ENCODE data around the gene RLIM.
"Not testable (repeated sequence)": the region's sequence is repeated elsewhere in the genome, so short reads cannot be mapped to it uniquely, and the experiment has no call there.

Gene RLIM, protein sequence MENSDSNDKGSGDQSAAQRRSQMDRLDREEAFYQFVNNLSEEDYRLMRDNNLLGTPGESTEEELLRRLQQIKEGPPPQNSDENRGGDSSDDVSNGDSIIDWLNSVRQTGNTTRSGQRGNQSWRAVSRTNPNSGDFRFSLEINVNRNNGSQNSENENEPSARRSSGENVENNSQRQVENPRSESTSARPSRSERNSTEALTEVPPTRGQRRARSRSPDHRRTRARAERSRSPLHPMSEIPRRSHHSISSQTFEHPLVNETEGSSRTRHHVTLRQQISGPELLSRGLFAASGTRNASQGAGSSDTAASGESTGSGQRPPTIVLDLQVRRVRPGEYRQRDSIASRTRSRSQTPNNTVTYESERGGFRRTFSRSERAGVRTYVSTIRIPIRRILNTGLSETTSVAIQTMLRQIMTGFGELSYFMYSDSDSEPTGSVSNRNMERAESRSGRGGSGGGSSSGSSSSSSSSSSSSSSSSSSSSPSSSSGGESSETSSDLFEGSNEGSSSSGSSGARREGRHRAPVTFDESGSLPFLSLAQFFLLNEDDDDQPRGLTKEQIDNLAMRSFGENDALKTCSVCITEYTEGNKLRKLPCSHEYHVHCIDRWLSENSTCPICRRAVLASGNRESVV

DNA sequence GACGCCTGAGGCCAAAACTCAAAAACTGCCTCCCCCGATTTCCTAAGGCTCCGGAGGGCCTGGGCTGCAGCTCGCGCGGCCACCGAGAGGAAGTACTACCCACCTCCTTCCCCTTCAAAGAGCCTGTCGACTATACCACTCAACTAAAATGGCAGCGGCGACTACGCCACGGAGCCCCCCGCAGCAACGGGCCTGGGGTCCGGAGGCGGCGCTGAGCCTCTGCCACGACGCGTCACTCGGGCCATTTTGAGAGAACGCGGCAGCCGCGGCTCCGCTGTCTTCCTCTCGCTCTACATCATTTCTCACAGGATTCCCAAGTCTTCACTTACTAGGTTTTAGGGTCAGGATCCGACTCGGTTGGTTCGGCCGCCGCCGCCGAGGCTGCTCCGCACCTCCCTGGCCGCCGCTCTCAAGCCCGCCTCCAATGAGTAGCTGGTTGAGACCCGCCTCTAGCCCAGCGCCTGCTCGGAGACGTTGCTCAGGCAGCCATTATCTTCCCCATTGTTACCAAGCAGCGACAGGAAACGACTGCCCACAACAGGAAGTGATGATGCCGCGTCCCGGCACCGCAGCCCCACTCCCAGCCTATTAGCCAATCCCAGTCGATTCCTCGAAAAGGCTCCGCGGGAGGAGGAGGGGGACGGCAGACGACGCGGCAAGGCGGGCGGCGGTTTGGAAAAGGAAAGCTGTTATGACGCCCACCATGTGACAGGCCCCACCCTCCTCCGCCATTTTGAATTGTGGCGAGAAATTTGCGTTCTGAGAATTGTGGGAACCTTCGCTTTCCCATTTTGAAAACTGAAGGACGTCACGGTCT lies at the start of gene RLIM:
TSS of gene RLIM (minus strand) at position 532 of the 817 bp plus-strand sequence. CDS start 18,647 bp downstream, outside the sequence.
- H3K4me3 ChIP-seq (replicated peaks; ENCODE audit: low read depth, low read length): peak within 1 kb of the TSS; percentile 74
- DNase-seq (ENCODE audit: extremely low read depth, low read depth): peak; percentile 80
- TF ChIP-seq, protein P1, sequence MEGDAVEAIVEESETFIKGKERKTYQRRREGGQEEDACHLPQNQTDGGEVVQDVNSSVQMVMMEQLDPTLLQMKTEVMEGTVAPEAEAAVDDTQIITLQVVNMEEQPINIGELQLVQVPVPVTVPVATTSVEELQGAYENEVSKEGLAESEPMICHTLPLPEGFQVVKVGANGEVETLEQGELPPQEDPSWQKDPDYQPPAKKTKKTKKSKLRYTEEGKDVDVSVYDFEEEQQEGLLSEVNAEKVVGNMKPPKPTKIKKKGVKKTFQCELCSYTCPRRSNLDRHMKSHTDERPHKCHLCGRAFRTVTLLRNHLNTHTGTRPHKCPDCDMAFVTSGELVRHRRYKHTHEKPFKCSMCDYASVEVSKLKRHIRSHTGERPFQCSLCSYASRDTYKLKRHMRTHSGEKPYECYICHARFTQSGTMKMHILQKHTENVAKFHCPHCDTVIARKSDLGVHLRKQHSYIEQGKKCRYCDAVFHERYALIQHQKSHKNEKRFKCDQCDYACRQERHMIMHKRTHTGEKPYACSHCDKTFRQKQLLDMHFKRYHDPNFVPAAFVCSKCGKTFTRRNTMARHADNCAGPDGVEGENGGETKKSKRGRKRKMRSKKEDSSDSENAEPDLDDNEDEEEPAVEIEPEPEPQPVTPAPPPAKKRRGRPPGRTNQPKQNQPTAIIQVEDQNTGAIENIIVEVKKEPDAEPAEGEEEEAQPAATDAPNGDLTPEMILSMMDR (IDR thresholded peaks at IDR 0.05; ENCODE audit: low read depth, low read length, missing control alignments): no peak

DNA sequence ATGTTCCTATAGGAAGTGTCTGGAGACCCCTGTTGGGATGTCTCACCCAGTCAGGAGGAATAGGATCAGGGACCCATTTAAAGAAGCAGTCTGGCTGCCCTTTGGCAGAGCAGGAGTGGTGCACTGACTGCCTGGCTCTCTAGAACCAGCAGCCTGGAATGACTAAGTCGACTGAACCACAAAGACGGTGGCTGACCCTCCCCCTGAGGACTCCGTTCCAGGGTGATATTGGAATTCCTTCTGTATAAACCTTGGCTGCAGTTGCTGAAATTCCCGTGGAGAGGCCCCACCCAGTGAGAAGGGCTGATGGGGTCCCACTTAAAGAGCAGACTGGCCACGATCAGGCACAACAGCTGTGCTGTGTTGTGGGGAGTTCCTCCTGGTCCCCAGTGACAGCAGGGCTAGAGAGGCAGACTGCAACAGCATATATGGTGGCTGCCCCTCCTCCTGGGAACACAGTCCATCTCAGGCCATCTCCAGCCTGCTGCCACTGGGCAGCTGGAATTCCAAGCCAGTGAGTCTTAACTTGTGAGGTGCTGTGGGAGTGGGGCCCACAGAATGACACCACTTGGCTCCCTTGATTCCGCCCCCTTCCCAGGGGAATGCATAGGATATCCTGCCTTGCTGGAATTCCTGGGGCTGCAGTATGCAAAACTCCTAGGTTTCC lies 41.8 kb upstream of the RLIM start:
- no peak for DNase-seq (ENCODE audit: extremely low read depth, low read depth)
- TF ChIP-seq, protein P1 (IDR thresholded peaks at IDR 0.05; ENCODE audit: low read depth, low read length, missing control alignments): no peak

GRCh38 chrX:74654953-74655352 lies 40.5 kb upstream of the RLIM start:
- not testable (repeated sequence) for H3K4me3 ChIP-seq (replicated peaks; ENCODE audit: low read depth, low read length); DNase-seq (ENCODE audit: extremely low read depth, low read depth)

More for the DNA sequence above, 41.8 kb upstream of the RLIM start:
- no peak overlapping the region for H3K4me3 ChIP-seq (replicated peaks; ENCODE audit: low read depth, low read length)

DNA sequence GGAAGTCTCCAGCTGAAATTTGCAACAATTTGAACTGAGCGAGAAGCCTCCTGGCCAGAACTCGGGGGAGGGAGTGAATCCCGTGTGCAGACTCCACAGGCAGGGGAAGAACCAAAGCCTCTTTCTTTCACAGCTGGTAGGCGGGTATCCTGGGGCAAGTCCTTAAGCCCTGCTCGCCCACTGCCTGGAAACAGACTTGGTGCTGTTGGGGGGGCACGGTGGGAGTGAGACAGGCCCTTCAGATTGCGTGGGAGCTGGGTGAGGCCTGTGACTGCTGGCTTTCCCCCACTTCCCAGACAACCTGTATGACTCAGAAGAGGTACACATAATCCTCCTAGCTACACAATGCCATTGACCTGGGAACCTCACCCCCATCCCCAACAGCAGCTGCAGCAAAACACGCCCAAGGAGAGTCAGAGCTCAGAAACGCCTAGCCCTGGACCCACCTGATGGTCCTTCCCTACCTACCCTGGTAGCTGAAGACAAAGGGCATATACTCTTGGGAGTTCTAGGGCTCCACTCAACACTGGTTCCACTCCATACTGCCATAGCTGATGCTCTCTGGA lies 22.4 kb upstream of the RLIM start:
- DNase-seq (ENCODE audit: extremely low read depth, low read depth): no peak
- TF ChIP-seq, protein P1 (IDR thresholded peaks at IDR 0.05; ENCODE audit: low read depth, low read length, missing control alignments): no peak
- H3K4me3 ChIP-seq (replicated peaks; ENCODE audit: low read depth, low read length): no peak overlapping the region

GRCh38 chrX:74613370-74614092 lies 893 bp downstream of the RLIM start:
- TF ChIP-seq, protein P1 (IDR thresholded peaks at IDR 0.05; ENCODE audit: low read depth, low read length, missing control alignments): no peak
- H3K4me3 ChIP-seq (replicated peaks; ENCODE audit: low read depth, low read length): peak overlapping the region; percentile 74
- DNase-seq (ENCODE audit: extremely low read depth, low read depth): no peak

DNA sequence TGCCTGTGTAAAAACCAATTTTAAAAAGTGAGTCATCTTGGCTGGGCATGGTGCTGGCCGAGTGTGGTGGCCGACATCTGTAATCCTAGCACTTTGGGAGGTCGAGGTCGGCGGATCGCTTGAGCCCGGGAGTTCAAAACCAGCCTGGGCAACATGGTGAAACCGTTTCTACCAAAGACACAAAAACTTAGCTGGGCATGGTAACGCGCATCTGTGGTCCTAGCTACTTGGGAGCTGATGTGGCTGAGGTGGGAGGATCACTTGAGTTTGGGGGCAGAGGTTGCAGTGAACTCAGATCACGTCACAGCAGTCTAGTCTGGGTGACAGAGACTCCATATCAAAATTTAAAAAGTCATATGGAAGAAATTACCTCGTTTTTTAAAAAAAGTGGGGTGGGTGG lies 7.6 kb downstream of the RLIM start:
- TF ChIP-seq, protein P1 (IDR thresholded peaks at IDR 0.05; ENCODE audit: low read depth, low read length, missing control alignments): no peak
- H3K4me3 ChIP-seq (replicated peaks; ENCODE audit: low read depth, low read length): no peak overlapping the region
- no peak for DNase-seq (ENCODE audit: extremely low read depth, low read depth)

All from HFF-Myc (cell line).